Activated naive CD8-positive, alpha-beta T cell treated with anti-CD3 and anti-CD28 coated beads, Interleukin-2, amount 50 U/mL, for 24 hours (primary cell): ENCODE measurements around the gene SIDT2.

Experiments used
- ATAC-seq: fragments of 150-1000 bp; cut with Tn5 transposase; one replicate; pipeline ENCODE4 v1.10.0; 2021
- DNase-seq: peaks from one replicate; pipeline ENCODE4 v3.0.0; 2021
- H3K27ac Mint-ChIP-seq: one replicate; pipeline ENCODE4 v1.8.0; 2021; ENCODE audit warnings: mild to moderate bottlenecking, mixed read lengths
- H3K27me3 Mint-ChIP-seq: one replicate; pipeline ENCODE4 v1.8.0; 2021; ENCODE audit warnings: mixed read lengths
- H3K36me3 Mint-ChIP-seq: one replicate; pipeline ENCODE4 v1.8.0; 2021; ENCODE audit warnings: low read depth, mixed read lengths
- H3K4me1 Mint-ChIP-seq: one replicate; pipeline ENCODE4 v1.8.0; 2021; ENCODE audit warnings: mixed read lengths
- H3K4me3 Mint-ChIP-seq: one replicate; pipeline ENCODE4 v1.8.0; 2021; ENCODE audit warnings: mild to moderate bottlenecking, moderate library complexity, mixed read lengths
- H3K9me3 Mint-ChIP-seq: one replicate; pipeline ENCODE4 v1.8.0; 2021; ENCODE audit warnings: mixed read lengths

Gene SIDT2

DNA sequence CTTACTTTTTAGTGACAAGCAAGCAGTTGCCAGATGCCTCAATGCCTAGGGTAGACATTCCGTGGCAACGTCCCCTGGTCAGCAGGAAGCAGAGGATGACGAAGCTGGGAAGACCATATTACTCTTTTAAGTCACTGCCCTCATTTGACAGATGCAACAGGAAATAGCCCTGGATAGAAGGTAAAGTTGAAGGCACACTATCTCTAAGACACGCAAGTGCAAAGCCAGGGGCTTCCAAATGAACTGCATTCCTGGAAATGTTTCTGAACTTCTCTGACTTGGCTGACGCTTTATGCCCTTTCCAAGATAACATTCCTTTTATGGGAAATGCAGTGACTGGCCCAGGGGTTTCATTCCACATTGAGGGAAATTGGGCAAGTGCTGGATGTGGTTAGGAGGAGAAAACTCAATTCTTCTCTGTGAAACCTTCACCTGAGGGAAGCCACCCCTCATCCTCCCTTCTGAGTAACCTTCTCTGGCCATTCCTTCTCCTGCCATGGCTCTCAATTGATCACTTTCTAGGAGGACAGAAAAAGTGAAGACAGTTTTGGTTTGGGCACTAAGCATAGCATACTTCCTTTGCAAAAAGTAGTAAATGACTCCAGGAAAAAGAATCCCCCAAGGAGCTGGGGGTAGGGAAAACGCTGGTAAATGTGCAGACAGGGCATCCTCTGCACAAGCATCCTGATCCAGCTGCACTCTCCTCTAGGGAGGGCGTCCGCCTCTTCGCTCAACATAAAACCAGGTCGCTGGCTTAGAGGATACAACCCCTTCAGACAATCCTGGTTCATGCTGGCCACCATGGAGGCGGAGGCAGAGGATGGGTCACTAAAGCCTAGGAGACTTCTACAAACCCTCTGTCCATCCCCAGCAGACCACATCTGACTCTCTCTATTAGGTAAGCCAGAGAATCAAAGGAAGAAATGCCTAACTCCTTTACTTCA, 38.9 kb downstream of the SIDT2 start:
- no peak overlapping the region for H3K4me3 Mint-ChIP-seq
- no peaks in the 10 kb centered on the region for H3K9me3 Mint-ChIP-seq
- no peak overlapping the region for H3K27ac Mint-ChIP-seq
- DNase-seq (no peak), ATAC-seq (no peak)
- H3K4me1 Mint-ChIP-seq, result peaks cover 2% of the 10 kb centered on the region
- peaks cover 69% of the 10 kb centered on the region for H3K36me3 Mint-ChIP-seq
- no peaks in the 10 kb centered on the region for H3K27me3 Mint-ChIP-seq

DNA sequence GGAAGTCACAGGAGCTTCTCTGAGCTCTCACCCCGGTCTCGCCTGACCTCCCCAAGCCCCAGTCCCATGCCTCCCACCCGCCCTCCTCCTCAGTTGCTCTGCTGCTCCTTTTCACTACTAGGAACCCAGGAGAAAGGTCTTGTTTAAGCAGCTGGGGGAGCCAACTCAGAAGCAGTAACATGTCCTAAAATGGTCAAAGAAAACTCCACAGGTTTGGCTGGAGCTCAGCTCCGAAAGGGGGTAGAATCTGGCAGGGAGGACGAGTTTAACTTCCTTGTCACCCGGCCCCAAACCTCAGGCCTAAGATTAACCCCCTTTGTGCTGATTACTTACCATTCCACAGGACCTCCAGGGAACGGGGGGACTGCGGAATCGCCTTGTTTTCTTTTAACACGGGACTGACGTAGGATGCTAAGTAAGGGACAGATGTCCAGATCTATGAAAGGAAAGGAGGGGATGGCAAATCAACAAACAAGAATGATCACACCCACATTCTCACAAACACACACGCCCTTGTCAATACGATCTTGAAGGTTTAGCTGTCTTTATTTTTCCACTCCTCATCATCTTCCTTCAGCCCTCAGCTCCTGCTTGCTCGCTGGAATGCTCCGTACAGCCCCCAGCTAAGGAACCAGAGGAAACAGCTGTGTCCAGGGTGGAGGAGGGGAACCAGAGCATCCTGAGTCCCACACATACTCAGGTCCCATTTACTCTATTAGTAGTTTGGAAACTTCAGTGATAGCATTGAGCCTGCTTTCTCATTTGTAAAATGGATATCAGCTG, 39.8 kb downstream of the SIDT2 start:
- no peak for ATAC-seq
- Mint-ChIP-seq H3K4me1 (peaks cover 2% of the 10 kb centered on the region), H3K27ac (no peak overlapping the region), H3K36me3 (peaks cover 66% of the 10 kb centered on the region), H3K9me3 (no peaks in the 10 kb centered on the region), H3K4me3 (no peak overlapping the region), H3K27me3 (no peaks in the 10 kb centered on the region)
- DNase-seq, result no peak

DNA sequence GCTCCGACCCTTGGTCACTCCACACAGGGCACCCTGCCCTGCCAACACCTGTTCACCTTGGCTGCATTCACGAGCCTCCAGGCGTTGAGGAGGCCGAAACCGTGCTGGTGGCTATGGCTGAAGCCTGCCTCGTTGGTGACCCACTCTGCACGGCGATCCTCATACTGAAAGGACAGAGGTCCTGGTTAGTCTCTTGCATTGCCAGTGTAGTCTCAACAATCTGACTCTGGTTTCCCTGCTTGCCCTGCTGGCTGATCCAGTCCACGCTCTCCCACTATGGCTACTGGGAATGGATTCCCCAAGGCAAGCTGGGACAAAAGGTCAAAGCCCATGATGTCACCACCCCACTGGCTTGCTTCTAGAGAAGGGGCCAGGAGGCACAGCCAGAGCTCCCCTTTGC, 40.5 kb downstream of the SIDT2 start:
- Mint-ChIP-seq H3K27me3 (no peaks in the 10 kb centered on the region), H3K4me1 (peaks cover 2% of the 10 kb centered on the region), H3K9me3 (no peaks in the 10 kb centered on the region), H3K36me3 (peaks cover 67% of the 10 kb centered on the region), H3K27ac (no peak overlapping the region), H3K4me3 (no peak overlapping the region)
- no peak for ATAC-seq
- DNase-seq, result no peak

DNA sequence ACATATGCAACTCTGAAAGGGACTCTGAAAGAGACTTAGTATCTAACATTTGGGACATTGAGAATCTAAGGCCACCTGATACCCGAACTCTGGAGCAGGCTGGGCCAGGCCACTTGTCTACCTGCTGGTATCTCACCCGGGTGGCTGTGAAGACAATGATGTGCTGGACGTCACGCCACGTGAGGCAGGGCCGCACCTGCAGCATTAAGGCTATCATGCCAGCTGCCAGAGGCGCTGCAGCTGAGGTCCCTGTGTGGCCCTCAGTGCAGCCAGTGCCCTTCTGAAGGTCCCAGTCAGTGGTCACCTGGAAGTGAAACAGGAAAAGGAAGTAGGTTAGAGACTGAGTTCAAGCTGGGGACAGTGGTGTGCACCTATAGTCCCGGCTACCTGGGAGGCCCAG, 40.9 kb downstream of the SIDT2 start:
- no peak overlapping the region for H3K4me3 Mint-ChIP-seq
- no peak overlapping the region for H3K27ac Mint-ChIP-seq

DNA sequence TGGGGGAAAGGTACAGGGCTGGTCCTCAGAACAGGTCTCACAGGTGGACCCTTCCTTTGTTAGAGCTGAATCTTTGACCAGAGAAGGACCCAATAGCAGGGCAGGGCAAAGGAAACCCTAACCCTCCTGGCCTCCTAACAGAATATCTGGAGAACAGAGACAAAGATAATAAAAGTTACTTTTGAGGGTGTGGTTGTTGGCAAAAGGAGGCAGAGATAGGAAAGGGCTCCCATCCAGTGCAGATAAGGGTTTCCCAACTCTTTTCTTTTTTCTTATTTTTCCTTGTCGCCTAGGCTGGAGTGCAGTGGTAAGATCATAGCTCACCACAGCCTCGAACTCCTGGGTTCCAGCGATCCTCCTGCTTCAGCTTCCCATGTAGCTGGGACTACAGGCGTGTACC, 41.5 kb downstream of the SIDT2 start:
- DNase-seq (no peak), ATAC-seq (no peak)
- Mint-ChIP-seq H3K27ac (no peak overlapping the region), H3K36me3 (peaks cover 66% of the 10 kb centered on the region), H3K27me3 (no peaks in the 10 kb centered on the region), H3K4me3 (no peak overlapping the region), H3K4me1 (peaks cover 2% of the 10 kb centered on the region), H3K9me3 (no peaks in the 10 kb centered on the region)

More for the DNA sequence above, 40.9 kb downstream of the SIDT2 start:
- peaks cover 65% of the 10 kb centered on the region for H3K36me3 Mint-ChIP-seq
- DNase-seq (no peak), ATAC-seq (no peak)
- H3K27me3 Mint-ChIP-seq, result no peaks in the 10 kb centered on the region
- H3K9me3 Mint-ChIP-seq, result no peaks in the 10 kb centered on the region
- H3K4me1 Mint-ChIP-seq, result peaks cover 2% of the 10 kb centered on the region

DNA sequence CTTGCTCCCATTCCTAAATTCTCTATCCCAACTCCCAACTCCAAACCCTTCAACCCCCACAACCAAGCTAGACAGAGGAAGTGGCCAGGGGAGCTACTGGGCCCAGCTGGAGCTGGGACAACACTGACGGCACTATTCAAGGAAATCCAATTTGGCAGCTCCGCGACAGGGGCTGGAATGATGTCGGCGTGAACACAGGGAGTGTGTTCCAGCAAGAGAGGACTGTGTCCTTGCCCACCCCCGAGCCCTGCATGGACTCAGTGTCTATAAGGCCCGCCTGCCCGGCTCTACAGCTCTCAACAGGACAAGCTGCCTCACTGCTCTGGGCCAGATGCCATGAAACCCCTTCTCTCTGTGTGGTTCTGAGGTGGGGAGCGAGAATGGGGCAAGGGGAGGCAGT, 42.0 kb downstream of the SIDT2 start:
- H3K36me3 Mint-ChIP-seq, result peaks cover 71% of the 10 kb centered on the region
- no peaks in the 10 kb centered on the region for H3K9me3 Mint-ChIP-seq
- no peaks in the 10 kb centered on the region for H3K27me3 Mint-ChIP-seq

DNA sequence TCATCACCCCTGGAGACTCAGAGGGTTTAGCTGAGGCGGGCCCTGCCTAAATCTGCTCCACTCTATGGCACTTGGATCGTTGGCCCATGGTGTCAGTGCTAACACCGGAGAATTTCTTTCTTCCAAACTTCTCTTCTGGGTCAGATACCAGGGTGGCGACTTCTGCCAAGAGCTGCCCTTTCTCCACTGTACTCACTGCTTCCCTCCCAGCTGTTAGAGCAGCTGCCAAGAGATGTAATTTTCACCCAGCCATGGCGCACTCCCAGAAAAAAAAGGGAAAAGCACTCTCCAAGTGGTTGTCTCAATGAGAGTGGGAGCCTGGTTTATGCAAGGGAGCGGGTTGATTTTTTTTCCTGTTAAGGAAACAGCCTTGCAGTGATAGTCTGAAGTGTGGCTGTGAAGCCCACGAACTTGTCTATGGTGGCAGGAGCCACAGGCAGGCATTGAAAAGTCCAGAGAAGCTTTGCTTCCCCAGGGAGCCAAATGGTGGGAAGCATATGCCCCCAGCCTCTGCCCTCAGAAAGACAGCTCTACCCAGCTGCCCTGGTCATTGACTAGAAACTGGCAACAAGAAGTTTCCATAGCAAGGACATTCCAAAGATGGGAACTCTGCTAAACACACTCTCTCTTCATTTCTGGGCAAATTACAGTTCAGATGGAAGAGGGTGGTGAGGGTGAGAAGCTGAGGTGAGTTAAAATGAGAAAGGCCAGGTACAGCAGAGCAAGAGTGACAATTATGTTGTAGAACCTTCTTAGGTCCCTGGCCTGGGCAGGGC, 42.6 kb downstream of the SIDT2 start:
- no peak overlapping the region for H3K27ac Mint-ChIP-seq
- H3K4me1 Mint-ChIP-seq, result peaks cover 2% of the 10 kb centered on the region
- no peaks in the 10 kb centered on the region for H3K9me3 Mint-ChIP-seq
- H3K27me3 Mint-ChIP-seq, result no peaks in the 10 kb centered on the region
- H3K36me3 Mint-ChIP-seq, result peaks cover 67% of the 10 kb centered on the region
- ATAC-seq (no peak), DNase-seq (no peak)
- no peak overlapping the region for H3K4me3 Mint-ChIP-seq

More for the DNA sequence above, 42.0 kb downstream of the SIDT2 start:
- ATAC-seq (no peak), DNase-seq (no peak)
- H3K4me1 Mint-ChIP-seq, result peaks cover 2% of the 10 kb centered on the region
- H3K27ac Mint-ChIP-seq, result no peak overlapping the region
- no peak overlapping the region for H3K4me3 Mint-ChIP-seq

DNA sequence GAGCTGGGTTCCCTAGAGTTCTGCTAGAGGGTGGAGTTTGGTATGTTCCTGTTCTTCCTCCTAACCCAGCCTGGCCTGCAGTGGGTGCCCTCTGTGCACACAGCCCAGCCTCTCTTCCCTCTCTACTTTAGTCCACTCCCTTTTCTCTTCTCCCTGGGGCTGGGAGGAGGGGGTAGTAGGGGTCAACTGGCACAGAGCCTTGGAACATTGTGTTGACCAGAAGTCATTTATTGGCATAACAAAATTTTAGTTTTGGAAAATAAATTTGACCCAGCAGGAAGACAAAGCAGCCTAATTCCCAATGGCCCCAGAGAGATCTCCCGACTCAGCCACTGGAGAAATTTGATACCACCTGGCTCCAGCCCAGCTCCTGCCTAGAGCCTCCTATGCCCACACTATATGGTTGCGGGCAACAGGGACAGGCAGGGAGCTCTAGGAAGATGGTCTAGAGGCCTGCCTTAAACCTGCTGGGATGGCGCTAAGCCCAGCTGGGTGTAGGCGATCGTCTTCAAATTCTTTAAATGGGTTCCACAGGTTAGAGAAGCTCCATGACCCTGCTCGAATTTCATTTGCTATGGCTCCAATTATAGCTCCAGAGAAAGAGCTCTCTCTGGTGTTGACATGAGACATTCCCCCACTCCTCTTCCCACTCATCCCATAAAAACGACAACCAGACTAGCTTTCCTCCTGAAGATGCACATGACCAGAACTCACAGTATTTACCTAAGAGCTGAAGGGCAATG, 43.4 kb downstream of the SIDT2 start:
- no peak overlapping the region for H3K4me3 Mint-ChIP-seq
- no peak overlapping the region for H3K27ac Mint-ChIP-seq
- H3K27me3 Mint-ChIP-seq, result no peaks in the 10 kb centered on the region
- no peaks in the 10 kb centered on the region for H3K9me3 Mint-ChIP-seq
- peaks cover 69% of the 10 kb centered on the region for H3K36me3 Mint-ChIP-seq
- DNase-seq (no peak), ATAC-seq (no peak)
- H3K4me1 Mint-ChIP-seq, result peaks cover 6% of the 10 kb centered on the region

DNA sequence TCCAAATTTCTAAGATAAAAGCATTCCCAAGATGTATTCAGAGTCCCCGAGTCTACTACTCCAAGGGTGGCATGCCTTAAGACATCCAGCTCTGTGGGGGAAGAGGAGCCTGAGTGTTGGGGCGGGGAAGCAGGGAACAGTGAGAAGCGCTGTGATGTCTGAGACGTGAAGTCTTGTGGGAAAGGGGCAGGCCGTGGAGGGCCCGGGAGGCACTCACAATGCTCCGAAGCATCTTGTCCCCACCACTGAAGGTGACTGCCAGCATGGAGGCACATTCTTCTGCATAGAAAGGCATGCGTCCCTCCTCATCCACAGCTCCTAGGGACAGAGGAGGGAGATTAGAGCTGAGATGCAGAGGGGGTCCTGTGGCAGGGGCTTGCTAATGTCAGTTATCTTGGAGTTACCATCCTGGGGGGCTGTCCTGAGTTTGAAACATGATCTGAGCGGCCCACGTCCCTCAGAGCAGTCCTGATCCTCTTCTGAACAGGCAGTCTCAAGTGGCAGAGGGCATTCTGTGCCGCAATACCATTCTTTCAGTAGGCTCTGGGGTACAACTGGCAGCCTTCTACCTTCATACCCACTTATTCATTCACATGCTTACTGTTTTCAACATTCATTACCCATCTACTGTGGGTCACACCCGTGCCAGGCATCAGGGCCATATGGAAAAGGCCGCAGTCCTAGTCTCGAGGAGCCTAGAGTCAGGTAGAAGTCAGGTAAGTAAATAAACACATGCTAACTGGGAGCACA, 44.6 kb downstream of the SIDT2 start:
- Mint-ChIP-seq H3K27me3 (no peaks in the 10 kb centered on the region), H3K9me3 (no peaks in the 10 kb centered on the region), H3K4me1 (peaks cover 6% of the 10 kb centered on the region), H3K36me3 (peaks cover 64% of the 10 kb centered on the region), H3K4me3 (no peak overlapping the region), H3K27ac (no peak overlapping the region)
- DNase-seq (no peak), ATAC-seq (no peak)

DNA sequence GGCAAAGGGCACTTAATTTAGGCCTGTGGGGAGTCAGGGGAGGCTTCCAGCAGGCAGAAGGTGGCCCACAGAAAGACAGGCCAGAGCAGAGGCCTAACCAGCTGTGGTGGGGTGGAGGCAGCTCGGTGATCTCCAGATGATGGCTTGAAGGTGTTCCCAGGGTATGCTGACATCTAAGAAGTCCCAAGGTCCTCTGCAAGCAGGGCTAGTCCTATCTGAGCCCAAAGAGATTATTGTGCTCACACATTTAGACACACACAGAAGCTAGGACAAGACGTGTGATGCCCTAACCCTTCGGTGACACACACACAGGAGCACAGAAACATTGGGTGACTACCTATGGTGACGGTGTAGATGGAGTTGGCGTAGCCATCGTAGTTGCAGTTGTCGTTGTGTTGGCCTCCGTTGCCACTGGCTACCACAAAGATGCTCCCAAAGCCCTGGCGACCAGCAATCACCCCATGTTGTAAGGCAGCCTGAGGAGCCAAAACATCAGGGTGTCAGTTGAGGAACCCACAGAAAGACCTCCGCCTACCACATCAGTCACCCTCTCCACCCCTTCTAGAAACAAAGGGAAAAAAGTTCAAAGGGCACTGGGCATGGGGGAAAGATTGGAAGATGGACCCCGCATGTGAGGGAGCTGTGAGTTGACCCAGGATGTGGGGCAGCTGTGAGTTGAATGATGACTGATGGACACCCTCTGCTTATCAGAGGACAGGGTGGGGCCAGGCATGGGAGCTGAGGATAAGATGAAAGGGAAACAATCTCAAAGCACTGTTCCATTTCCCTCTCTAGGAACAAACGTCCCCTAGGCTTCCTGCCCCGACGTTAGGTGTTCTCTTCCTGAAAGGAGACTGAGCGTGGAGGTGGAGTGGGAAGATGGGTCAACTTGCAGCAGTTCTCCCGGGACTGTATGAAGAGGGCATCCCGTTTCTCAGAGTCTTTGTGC, 45.5 kb downstream of the SIDT2 start:
- DNase-seq (no peak), ATAC-seq (no peak)
- H3K27ac Mint-ChIP-seq, result no peak overlapping the region
- peaks cover 12% of the 10 kb centered on the region for H3K4me1 Mint-ChIP-seq
- no peak overlapping the region for H3K4me3 Mint-ChIP-seq
- H3K27me3 Mint-ChIP-seq, result no peaks in the 10 kb centered on the region
- peaks cover 62% of the 10 kb centered on the region for H3K36me3 Mint-ChIP-seq
- H3K9me3 Mint-ChIP-seq, result no peaks in the 10 kb centered on the region

DNA sequence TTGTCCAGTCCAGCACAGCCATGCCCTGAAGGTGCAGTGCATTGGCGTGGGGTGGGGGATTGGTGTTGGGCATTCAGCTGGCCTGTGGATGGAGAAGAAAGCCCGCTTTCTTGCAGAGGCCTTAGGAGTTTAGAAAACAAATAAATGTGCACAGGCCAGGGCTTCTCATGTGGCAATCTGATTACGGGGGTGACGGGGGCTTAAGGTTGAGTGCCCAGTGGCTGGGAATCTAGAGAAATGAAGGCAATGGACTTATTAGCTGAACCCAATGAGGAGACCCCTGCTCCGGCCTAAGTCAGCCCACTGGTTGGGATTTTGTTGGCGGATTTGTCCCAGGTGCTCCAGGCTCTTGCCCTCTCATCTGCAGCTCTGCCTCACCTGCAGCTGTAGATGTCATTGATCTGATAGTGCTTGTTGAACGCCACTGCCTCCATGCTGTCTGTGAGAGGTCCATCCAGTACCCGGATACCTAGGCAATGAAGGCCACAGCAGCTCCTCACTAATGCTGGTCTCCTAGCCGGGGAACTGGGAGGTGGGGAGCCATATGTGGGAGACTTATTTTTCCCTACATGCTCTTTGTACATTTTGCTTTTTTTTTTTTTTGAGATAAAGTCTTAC, 47.1 kb downstream of the SIDT2 start:
- no peak overlapping the region for H3K4me3 Mint-ChIP-seq

More for the DNA sequence above, 47.1 kb downstream of the SIDT2 start:
- no peak for ATAC-seq
- Mint-ChIP-seq H3K36me3 (peaks cover 63% of the 10 kb centered on the region), H3K27ac (no peak overlapping the region), H3K9me3 (no peaks in the 10 kb centered on the region), H3K27me3 (no peaks in the 10 kb centered on the region), H3K4me1 (peaks cover 27% of the 10 kb centered on the region)
- no peak for DNase-seq
